Measurements from ENCODE around the gene KCNJ14. TPM values are rescaled to one million over a fixed set of nuclear protein-coding genes. Genes with fewer than 3 reads are reported as not detected.

KCNJ14 gene
- total RNA-seq, result 0.73 and 0.96 TPM in 2 replicates
- 1.1 TPM for polyA plus RNA-seq (2012)

DNA sequence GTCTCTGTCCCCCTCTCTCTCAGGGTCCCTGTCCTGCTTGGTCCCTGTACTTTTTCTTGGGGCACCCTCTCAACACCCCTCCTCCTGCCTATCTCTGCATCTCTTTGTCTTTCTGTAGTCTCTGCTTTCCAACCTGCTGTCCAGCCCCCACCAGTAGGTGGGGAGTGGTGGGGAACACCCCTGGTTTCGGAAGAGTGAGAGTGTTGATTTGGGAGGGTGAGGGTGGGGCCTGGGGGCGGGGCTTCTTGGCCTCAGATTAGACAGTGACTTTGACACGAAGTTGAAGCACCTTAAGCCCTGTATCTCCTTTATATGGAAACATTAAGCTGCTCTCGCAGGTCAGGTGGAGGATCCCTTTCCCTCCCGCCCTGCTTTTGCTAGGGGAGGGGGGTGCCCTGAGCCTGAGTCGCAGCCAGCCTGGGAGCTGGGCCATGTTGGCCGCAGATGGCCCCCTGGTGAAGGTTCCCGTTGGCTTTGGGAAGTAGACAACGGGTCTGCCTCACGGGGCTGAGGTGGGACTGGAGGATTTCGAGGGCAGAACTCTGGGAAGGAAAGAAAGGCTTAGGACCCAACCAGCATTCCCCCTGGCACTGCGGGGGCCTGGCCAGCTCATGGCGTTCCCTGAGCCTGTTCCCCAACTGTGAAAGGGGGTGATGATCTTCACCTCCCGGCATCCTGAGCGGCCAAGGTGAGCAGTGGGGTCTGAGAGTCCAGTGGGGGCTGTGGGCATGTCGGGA lies at the start of gene KCNJ14:
TSS of gene KCNJ14 (plus strand) at position 404 of the 737 bp plus-strand sequence. CDS start 6,151 bp downstream, outside the sequence.
- no peak for DNase-seq (ENCODE audit: low read depth)

DNA sequence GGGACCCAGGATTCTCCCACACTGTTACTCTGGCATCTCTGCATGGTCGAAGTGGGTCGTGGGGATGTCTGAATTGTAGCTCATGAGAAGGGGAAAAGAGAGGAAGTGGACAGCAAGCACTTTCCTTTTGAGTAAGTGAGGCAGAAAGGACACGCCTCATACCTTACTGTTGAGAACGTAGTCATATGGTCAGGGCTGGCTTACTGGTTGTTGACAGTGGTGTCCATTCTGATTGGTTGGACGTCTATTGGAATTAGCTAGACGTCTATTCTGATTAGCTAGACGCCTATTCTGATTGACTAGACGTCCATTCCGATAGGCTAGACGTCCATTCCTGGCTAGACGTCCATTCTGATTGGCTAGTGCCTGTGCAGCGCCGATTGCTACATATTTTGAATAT lies 49.5 kb upstream of the KCNJ14 start:
- DNase-seq (ENCODE audit: low read depth), result no peak

DNA sequence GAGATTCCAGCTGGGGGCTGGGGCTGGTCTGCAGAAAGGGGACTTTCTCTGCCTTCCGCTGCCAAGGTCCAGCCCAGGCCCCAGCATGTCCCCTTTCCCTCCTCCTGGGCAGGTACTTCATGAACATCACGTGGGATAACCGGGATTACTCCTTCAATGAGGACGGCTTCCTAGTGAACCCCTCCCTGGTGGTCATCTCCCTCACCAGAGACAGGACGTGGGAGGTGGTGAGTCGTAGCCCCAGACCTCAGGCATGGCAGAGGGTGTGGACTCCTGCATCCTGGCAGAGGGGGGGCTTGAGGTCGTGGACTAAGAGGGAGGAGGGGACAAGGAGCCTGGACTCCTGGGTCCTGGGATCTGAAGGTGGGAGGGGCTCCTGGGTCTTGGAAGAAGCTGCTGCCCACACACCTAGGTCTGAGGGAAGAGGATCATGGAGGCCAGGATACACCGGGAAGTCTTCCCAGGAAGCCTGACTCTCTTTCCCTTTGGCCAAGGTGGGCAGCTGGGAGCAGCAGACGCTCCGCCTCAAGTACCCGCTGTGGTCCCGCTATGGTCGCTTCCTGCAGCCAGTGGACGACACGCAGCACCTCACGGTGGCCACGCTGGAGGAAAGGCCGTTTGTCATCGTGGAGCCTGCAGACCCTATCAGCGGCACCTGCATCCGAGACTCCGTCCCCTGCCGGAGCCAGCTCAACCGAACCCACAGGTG lies 41.3 kb upstream of the KCNJ14 start:
- DNase-seq (ENCODE audit: low read depth), result no peak

DNA sequence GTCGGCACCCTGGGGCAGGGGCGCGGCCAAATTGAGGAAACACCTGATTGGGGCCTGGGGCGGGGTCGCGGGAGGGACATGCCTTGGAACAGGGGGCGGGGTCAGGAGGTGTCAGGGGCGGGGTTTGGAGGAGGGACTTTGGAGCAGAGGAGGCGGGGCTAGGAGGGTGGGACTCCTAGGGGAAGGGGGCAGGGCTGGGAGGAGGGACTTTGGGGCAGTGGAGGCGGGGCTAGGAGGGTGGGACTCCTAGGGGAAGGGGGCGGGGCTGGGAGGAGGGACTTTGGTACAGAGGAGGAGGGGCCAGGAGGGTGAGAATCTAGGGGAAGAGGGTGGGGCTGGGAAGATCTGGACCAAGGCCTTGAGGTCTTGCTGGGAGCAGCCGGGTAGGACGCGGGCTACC lies 40.0 kb upstream of the KCNJ14 start:
- DNase-seq (ENCODE audit: low read depth), result no peak

DNA sequence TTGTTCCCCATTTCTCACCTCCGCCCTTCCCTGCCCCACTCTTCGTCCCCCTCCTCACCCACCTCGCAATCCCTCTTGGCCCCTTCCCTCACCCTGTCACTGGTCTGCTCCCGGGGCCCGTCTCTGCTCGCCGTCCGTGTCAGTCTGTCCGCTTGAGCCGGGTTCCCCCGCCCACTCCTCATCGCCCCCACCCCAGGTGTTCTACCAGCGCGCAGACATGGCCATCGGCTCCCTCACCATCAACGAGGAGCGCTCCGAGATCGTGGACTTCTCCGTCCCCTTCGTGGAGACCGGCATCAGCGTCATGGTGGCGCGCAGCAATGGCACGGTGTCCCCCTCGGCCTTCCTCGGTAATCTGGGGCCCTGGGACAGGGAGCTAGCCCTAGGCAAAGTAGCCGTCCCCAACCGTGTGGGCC lies 39.6 kb upstream of the KCNJ14 start:
- DNase-seq (ENCODE audit: low read depth), result no peak

DNA sequence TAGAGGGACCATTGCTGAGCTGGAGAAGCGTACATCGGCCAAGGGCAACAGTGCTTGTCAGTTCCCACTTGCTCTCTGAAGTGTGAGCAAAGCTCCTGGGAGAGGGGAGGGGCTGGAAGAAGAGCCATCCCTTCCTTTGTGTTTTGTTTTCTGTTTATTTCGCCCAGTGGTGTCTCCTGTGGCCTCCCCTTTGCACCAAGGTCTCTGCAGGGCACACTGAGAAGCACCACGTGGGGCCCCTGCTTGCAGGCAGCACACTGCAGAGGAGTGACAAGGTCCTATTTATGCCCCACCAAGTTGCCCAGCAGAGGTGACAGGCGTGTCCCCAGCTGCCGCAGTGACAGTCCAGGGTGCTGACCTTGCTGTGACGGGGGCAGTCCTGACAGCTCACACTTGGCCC lies 38.0 kb upstream of the KCNJ14 start:
- DNase-seq (ENCODE audit: low read depth), result no peak

DNA sequence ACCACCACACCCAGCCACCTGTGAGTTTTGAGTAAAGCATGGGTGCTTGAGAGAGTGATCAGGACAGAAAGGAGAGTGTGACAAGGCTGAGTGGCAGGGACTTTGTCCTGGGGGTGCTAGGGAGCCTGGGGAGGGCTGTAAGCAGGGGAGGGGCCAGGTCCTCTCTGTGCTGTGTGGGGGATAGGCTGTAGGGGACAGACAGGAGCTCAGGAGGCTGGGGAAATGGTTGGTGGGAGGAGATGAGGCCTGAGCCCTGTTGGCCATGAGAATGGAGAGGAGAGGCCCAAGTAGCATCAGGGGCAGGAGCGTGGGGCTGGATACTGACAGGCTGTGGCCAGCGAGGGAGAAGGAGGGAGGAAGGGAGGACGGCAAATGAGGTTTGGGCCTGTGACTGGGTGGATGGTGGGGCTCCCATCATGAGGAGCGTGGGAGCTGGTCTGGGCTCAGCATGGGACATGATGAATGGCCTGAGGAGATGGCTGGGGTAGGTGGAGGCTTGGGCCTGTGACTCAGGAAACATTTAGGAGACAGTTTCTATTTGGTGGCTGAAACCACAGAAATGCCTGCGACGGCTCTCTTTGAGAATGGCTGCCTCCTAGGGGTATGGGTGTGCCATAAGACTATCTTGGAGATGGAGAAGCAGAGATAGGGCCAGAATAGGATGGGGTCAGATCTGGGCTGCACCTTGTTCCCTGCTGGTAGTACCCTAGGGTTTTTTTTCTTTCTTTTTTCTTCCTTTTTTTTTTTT lies 36.9 kb upstream of the KCNJ14 start:
- DNase-seq (ENCODE audit: low read depth), result peak; percentile 22

DNA sequence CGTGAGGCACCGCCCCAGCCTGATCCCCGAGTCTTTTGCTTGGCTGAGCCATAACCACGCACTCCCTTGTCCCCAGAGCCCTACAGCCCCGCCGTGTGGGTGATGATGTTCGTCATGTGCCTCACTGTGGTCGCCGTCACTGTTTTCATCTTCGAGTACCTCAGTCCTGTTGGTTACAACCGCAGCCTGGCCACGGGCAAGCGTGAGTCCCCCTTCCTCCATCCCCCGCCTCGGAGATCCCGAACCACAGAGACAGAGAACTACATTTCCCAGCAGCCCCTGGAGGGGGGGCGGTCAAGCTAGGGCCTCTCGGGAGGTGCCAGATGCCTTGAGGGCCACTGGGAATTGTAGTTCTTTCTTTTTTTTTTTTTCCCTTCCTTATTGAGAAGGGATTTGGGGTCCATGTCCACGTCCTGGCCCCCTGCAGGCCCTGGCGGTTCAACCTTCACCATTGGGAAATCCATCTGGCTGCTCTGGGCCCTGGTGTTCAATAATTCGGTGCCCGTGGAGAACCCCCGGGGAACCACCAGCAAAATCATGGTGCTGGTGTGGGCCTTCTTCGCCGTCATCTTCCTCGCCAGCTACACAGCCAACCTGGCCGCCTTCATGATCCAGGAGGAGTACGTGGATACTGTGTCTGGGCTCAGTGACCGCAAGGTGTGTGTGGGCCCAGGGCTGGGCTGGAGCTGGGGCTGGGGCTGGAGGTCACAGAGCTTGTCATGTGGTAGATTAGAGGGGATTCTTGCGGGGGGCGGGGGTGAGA lies 36.0 kb upstream of the KCNJ14 start:
- no peak for DNase-seq (ENCODE audit: low read depth)

DNA sequence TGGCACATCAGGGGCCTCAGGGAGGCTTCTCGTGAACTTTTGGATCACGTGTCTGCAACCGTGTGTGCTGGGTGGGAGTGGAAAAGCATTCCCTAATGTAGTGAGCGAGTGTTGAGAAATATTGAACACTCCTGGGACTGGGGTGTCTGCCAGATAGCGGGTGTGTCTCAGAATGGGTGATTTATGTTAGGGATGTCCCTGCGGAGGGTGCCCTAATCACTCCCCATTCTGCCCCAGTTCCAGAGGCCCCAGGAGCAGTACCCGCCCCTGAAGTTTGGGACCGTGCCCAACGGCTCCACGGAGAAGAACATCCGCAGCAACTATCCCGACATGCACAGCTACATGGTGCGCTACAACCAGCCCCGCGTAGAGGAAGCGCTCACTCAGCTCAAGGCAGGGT lies 33.8 kb upstream of the KCNJ14 start:
- DNase-seq (ENCODE audit: low read depth), result no peak

DNA sequence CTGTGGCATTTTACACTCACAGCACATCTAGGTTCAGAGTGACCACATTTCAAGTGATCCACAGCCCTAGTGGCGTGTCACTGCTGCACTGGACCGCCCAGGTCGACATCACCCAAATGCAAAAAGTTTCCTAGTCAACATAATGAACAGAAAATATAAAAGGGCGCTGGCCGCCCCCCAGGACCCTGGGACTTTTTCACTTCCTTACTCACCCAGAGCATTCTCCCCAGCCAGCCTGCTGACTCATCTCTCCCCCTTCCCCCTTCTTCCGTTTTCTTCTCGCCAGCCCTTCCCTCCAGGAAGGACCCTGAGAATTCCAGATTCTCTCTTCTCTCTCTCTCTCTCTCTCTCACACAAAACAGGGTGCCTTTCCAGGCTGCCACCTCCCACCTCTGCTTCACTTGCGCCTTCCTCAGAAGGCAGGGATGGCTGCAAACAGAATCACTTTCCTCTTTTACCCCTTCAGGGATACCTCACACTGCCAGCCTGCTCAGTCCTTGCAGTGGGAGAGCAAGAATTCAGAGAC lies 30.6 kb upstream of the KCNJ14 start:
- peak; percentile 20 for DNase-seq (ENCODE audit: low read depth)

DNA sequence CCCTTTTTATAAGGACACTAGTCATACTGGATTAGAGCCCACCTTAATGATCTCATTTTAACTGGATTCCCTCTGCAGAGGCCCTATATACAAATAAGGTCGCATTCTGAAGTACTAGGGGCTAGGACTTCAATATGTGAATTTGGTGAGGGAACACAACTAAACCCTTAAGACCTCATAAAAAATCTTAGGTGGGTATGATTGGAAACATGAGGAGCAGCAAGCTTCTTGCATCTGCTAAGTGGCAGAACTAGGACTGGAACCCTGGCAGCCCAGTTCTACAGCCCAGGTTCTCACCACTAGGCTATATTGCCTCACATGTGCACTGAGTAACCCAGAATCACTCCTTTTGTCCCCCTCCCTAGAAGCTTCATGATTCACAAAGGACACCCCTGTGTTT lies 26.7 kb upstream of the KCNJ14 start:
- DNase-seq (ENCODE audit: low read depth), result no peak

DNA sequence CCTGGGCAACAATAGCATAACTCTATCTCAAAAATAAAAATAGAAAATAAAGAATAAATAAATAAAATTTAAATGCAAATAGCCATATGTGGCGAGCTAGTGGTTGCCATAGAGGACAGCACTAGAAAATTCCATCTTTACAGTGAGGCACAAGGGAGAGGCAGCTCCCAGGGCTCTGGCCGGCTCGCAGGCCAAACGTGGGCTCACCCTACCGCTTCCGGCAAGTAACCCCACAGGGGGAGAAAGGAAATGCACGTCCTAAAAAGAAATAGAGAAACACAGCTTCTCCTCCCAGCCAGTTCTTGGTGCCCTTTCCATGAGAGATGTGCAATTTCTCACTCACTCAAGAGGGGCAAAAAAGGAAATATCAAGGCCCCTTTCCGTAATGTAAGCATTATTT lies 22.0 kb upstream of the KCNJ14 start:
- no peak for DNase-seq (ENCODE audit: low read depth)

DNA sequence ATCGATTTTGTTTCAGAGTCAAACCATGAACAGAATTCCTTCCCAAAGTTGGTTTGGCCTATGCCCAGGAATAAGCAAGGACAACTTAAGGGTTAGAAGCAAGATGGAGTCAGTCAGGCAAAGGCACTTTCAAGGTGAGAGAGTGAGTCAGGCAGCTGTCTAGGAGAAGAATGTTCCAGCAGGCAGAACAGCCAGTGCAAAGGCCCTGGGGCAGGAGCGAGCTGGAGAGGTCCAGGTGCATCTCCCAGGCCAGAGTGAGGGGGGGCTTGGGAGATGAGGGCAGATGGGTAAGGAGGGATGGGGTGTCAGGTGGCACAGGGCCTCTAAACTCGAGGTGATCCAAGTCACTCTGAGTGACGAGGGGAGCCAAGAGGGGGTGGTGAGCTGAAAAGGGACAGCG lies 18.8 kb upstream of the KCNJ14 start:
- no peak for DNase-seq (ENCODE audit: low read depth)

DNA sequence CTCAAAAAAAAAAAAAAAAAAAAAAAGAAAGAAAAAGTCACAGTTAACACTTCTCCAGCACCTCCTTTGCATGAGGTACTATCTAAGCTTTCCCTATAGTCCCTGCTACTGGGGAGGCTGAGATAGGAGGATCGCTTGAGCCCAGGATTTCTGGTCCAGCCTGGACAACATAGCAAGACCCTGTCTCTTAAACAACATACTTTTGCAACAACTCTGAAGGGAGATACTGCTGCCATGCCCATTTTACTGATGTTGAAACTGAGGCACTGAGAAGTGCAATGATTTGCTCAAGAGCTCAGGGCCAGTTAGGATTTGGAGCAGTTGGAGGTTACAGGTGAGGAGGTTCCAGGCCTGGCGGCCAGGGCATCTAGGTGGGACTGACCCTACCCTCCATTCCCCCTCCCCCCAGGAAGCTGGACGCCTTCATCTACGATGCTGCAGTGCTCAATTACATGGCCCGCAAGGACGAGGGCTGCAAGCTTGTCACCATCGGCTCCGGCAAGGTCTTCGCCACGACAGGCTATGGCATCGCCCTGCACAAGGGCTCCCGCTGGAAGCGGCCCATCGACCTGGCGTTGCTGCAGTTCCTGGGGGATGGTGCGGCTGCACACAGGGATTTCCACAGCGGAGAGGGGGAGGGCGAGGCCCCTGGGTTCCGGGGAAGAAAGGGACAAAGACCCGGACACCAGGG lies 13.9 kb upstream of the KCNJ14 start:
- no peak for DNase-seq (ENCODE audit: low read depth)

DNA sequence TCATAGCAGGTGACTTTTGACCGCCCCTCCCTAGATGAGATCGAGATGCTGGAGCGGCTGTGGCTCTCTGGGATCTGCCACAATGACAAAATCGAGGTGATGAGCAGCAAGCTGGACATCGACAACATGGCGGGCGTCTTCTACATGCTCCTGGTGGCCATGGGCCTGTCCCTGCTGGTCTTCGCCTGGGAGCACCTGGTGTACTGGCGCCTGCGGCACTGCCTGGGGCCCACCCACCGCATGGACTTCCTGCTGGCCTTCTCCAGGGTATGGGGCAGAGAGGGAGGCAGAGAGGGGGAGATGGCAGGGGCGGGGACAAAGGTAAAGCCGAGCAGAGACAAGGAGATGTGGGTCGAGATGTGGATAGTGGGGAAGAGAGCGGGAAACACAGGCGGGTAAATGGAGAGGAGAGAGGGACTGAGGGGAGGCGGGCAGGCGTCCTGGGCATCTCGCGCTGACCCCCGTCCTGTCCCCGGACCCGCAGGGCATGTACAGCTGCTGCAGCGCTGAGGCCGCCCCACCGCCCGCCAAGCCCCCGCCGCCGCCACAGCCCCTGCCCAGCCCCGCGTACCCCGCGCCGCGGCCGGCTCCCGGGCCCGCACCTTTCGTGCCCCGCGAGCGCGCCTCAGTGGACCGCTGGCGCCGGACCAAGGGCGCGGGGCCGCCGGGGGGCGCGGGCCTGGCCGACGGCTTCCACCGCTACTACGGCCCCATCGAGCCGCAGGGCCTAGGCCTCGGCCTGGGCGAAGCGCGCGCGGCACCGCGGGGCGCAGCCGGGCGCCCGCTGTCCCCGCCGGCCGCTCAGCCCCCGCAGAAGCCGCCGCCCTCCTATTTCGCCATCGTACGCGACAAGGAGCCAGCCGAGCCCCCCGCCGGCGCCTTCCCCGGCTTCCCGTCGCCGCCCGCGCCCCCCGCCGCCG lies 13.0 kb upstream of the KCNJ14 start:
- DNase-seq (ENCODE audit: low read depth), result no peak

DNA sequence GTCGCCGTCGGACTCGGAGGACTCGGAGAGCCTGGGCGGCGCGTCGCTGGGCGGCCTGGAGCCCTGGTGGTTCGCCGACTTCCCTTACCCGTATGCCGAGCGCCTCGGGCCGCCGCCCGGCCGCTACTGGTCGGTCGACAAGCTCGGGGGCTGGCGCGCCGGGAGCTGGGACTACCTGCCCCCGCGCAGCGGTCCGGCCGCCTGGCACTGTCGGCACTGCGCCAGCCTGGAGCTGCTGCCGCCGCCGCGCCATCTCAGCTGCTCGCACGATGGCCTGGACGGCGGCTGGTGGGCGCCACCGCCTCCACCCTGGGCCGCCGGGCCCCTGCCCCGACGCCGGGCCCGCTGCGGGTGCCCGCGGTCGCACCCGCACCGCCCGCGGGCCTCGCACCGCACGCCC lies 12.1 kb upstream of the KCNJ14 start:
- no peak for DNase-seq (ENCODE audit: low read depth)

DNA sequence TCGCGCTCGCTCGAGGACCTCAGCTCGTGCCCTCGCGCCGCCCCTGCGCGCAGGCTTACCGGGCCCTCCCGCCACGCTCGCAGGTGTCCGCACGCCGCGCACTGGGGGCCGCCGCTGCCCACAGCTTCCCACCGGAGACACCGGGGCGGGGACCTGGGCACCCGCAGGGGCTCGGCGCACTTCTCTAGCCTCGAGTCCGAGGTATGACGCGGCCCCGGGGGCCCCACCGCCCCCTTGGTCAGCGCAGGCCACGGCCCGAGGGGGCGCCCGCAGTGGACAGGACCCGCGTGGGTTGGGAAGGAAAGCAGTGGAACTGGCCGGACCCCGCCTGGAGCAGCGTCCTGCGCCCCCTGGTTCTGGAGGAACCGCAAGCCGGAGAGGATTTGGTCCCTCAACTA lies 11.6 kb upstream of the KCNJ14 start:
- no peak for DNase-seq (ENCODE audit: low read depth)

DNA sequence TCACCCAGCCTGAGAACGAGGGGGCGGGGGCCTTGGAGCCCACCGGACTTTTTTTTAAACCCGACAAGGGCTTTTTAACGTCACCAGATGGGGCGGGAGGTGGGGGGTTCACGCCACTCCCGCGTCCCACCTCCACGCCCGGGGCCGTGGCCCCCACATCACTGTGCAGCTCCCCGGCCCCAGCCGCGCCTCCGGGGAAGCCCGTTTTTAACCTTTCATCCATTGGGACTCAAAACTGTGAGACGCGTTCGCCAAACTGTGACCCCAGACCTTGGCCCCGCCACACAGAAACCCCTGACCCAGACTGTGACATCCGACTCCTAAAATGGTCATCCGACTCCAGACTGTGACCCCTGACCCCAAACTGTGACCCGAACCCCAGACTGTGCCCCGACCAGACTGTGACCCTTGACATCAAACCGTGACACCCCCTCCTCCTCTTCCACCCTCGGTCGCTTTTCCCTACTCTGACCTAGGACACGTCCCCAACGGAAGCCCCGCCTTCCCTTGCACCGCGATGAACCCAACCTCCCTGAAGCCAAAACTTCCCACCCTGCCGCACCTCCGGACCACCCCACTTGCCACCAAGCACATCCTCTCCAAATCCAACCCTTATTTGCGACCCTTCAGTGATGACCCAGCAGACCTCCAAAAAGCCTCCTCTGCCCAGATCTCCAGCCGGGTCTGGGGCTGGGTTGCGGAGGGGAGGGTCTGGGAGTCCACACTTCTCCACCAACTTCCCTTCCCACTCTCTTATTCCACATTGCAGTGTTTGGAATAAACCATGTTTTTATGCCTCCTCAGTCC lies 11.0 kb upstream of the KCNJ14 start:
- DNase-seq (ENCODE audit: low read depth), result no peak

DNA sequence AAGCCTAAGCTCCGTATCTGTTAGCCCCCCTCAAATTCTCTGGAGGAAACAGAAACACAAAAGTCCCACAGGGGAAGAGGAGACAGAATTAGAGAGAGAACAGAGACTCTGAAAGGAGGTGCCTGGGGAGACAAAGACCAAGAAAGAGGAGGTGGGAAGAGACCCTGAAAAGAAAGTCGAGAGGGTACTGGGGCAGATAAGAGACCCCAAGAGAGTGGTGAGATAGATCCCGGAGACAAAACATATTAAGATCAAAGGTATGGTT lies 10.5 kb upstream of the KCNJ14 start:
- DNase-seq (ENCODE audit: low read depth), result no peak
